Measurements from ENCODE around the gene SPON1.
"Not testable (repeated sequence)": the region's sequence is repeated elsewhere in the genome, so short reads cannot be mapped to it uniquely, and the experiment has no call there.

The SPON1 gene

DNA sequence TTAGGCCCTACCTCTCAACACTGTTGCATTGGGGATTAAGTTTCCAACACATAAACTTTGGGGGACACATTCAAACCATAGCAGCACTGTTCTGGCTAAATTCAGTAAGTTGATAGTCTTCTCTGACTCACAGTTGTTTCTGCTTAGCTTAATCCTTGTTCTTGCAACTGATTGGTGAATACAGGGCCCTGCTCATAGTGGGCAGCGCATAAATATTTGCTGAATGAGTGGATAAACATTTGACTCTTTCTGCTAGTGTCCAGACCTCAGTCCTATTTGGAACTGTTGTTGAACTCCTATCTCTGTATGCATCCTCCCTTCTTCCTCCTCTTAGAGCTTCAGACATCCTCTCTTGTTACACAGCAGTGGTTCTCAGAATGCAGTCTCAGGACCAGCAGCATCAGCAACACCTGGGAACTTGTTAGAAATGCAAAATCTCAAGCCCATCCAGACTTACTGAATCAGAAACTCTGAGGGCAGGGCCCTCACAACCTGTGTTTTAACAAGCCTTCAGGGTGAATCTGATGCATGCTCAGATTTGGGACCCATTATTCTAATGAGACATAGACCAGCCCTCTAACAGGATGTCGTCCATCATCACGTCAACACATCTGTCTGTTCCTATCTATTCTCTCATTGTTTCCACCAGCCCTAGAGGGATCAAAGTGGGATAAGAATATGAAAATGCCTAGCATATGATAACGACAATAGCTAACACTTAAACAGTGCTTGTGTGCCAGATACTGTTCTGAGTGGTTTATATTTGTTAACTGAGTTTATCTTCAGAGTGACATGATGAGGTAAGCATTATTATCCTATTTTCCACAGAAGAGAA is 22.3 kb downstream of the SPON1 start:
- no peak for DNase-seq

DNA sequence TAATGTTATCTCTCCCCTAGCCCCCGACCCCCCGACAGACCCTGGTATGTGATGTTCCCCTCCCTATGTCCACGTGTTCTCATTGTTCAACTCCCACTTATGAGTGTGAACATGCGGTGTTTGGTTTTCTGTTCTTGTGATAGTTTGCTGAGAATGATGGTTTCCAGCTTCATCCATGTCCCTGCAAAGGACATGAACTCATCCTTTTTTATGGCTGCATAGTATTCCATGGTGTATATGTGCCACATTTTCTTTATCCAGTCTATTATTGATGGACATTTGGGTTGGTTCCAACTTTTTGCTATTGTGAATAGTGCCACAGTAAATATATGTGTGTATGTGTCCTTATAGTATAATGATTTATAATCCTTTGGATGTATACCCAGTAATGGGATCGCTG is 24.2 kb downstream of the SPON1 start:
- DNase-seq = not testable (repeated sequence)

GRCh38 chr11:13992158-13992856 is 29.8 kb downstream of the SPON1 start:
- DNase-seq = not testable (repeated sequence)

- no peak for DNase-seq
These were observed 30.7 kb downstream of the SPON1 start for GRCh38 chr11:13993096-13993765.

GRCh38 chr11:13997881-13998280 is 35.4 kb downstream of the SPON1 start:
- DNase-seq = no peak

DNA sequence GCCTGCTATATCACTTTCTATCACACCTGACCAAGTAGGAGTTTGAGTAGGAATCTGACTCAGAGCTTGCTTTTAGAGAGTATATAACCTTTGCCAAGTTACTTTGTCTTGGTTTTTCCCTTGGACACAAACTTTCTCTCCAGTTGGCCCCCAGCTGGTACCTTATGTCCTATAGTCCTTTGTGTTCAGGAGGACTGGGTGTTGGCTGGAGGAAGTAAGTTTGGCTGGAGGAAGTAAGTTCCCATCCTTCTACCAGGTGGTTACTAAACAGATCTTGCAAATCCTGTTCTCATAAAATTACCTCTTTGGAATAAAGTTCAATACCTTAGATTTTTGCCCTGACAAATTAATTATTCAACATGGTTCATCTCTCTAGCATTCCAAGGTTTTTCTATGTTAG is 37.2 kb downstream of the SPON1 start:
- no peak for DNase-seq

- DNase-seq = no peak
These were observed 39.1 kb downstream of the SPON1 start for GRCh38 chr11:14001597-14001996.

DNA sequence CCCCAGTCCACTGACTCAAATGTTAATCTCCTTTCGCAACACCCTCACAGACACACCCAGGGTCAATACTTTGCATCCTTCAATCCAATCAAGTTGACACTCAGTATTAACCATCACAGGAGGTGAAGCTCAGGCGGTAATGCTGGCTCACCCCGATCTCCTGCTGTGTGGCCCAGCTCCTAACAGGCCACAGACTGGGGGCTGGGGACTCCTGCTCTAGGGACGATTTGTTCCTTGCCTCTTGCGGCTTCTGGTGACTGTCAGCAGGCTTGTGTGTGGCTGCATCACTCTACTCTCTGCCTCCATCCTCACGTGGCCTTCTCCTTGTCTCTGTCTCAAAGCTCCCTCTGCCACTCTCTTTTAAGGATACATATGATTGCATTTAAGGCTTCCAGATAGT is 45.0 kb downstream of the SPON1 start:
- no peak for DNase-seq

DNA sequence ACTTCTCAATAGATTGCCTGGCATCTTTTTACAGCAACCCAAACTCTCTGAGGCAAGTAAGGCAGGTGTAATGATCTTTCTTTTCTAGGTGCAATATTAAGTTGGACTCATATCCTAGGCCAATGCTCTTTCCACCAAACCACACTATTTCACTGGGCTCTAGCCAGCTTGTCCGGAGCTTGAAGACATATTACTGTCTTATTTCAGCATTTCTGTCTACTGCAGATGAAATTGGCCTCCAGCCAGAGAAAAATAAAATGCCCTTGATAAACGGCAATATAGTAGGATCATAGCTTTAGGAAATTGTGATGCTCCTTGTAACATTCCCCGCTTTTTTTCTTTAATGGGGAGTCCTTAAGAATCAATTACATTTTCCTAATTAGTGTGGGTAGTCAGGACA is 48.1 kb downstream of the SPON1 start:
- DNase-seq = no peak

GRCh38 chr11:14012846-14013245 is 50.3 kb downstream of the SPON1 start:
- no peak for DNase-seq

GRCh38 chr11:14015711-14016110 is 53.2 kb downstream of the SPON1 start:
- DNase-seq = no peak

- DNase-seq = no peak
These were observed 55.9 kb downstream of the SPON1 start for GRCh38 chr11:14018441-14018840.

DNA sequence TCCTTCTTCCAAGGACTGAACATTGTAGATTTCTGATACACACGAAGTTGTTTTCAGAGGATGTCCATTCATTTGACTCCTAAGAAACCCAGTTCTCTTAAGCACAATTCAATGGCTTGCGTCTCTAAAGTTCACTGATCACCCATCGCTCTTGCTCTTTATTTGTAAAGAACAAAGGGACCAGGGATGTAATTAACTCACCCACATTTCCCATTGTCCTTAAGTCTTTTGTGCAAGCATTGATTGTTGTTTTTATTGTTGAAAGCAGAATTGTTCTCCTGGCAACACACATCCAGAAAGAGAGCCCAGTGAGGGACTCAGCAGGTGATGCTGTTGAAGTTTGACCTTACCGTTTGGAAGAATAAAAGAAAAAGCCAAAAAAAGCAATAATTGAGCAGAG is 59.2 kb downstream of the SPON1 start:
- DNase-seq = no peak

GRCh38 chr11:14022251-14022650 is 59.7 kb downstream of the SPON1 start:
- no peak for DNase-seq

GRCh38 chr11:14022821-14023220 is 60.3 kb downstream of the SPON1 start:
- no peak for DNase-seq

DNA sequence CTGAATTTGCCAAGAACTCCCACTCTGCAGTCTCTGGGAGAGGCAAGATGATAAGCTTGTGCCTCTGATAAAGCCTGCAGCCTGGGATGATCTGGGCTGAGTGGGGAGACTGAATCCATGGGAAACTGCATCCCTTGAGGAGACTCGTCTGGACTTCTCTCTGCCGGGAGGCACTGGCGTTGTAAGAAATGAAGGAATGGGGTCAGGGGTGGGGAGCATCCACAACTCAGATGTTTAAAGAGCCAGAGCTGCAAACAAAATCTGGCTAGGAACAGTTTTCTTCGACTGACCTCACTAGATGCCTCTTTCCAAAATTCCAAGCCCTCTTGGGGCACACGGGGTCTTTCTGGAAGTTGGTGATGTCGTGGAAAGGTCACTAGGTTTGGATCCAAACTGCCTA is 64.4 kb downstream of the SPON1 start:
- no peak for DNase-seq

GRCh38 chr11:14027525-14027924 is 65.0 kb downstream of the SPON1 start:
- no peak for DNase-seq

DNA sequence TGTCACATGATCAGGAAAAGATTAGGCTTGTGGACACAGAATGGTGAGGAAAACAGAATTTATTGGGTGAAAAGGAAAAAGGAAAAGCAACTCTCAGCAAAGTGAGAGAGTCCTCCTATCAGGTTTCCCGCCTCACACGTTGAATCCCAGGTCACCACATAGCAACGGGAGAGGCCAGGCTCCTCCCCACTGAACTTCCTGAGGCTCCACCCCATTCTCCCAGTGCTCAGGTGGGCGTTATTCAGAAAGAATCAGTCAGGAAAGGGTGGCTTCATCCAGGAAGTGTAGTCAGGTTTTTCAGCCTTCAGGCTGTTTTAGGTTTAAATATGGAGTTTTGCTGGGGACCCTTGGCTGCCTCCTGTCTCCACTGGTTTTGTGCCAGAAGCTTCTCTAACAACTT is 66.9 kb downstream of the SPON1 start:
- DNase-seq = no peak

DNA sequence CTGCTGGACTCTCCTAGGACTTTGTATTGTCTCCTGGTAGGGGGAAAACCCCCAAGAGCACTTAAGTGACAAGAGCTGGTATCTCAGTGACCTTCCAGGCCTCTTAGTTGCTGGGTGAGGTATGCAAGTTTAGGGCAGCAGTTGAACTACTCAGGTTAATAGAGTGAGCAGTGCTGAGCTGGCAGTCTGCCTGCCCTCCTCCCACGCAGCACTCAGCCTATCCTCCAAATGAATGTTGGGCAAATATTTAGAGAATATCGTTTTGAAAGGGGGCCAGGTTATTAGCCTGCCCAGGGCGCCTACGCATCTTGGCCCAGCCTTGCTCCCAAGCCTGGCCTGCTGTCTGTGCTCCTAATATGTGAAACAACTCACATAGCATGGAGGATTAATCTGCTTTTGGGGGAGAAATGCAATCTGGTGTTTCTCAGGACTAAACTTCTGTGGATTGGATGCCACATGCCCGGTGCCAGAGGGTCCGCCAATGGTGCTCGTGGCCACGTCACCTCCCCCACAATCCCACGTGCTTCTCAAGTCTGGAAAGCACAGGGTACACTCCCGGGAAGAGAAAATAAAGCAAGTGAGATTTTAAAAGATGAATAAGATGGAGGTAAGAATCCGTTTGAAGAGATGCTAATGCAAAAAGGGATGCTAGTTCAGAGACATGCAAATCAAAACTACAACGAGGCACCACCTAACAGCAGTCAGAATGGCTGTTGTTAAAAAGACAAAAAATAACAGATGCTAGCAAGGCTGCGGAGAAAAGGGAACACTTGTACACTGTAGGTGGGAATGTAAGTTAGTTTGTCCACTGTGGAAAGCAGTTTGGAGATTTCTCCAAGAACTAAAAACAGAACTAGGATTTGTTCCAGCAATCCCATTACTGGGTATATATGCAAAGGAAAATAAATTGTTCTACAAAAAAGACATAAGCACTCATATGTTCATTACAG is 67.7 kb downstream of the SPON1 start:
- DNase-seq = no peak

- DNase-seq = not testable (repeated sequence)
These were observed 73.0 kb downstream of the SPON1 start for GRCh38 chr11:14035526-14035925.

- DNase-seq = no peak
These were observed 73.9 kb downstream of the SPON1 start for GRCh38 chr11:14036469-14036868.

DNA sequence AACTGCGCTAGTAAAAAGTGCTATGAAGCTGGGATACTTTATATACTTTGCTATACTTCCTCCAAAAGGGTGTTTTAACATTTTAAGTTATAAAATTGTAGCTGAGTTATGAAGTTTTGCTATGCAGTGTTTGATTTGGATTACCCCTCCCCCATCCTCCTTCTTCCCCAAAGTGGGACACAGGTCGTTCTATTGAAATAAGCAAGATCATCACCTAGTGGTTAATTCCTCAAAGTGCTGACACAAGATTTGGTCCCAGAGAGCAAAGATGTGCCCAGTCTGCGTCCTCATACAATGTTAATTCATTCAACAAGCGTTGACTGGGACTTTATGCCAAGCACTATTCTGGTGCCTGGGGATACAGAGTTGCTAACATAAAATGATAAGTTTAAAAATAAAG is 78.5 kb downstream of the SPON1 start:
- no peak for DNase-seq

GRCh38 chr11:14041565-14041964 is 79.0 kb downstream of the SPON1 start:
- DNase-seq = no peak

All from GF-D8 (cell line).